Measurements from ENCODE around the gene MSH2. TPM values are rescaled to one million over a fixed set of nuclear protein-coding genes. Genes with fewer than 3 reads are reported as not detected.

Gene MSH2
- total RNA-seq, 4 donors from 2014 or later = 5.7 to 12.9 (median 8.5) TPM

- H3K27me3 ChIP-seq = no peaks in the 10 kb centered on the region
- no peaks in the 10 kb centered on the region for H3K9me3 ChIP-seq
- no peaks in the 10 kb centered on the region for H3K36me3 ChIP-seq
- TF ChIP-seq POLR2AphosphoS5 (IDR thresholded peaks at IDR 0.05) = no peak
- TF ChIP-seq POLR2A (IDR thresholded peaks at IDR 0.05) = no peak
- no peak for TF ChIP-seq EP300 (IDR thresholded peaks at IDR 0.05)
- no peak for TF ChIP-seq CTCF (IDR thresholded peaks at IDR 0.05)
- ATAC-seq = no peak
- H3K4me3 ChIP-seq = no peak overlapping the region
- no peaks in the 10 kb centered on the region for H3K4me1 ChIP-seq
- WGBS, 2 donors (ENCODE audit: low coverage in 1 of 2) = 94 to 96% methylated on average over 8 to 13 of the region's 16 CpGs
- H3K27ac ChIP-seq = no peak overlapping the region
Observed at GRCh38 chr2:47494267-47495130, 91.5 kb downstream of the MSH2 start.

- H3K4me3 ChIP-seq = no peak overlapping the region
- H3K9me3 ChIP-seq = peaks cover 0 to 6% (median 0%) of the 10 kb centered on the region in 3 donors
- 83% methylated on average over 2 to 5 of the region's 8 CpGs for WGBS, 2 donors (ENCODE audit: low coverage in 1 of 2)
- H3K4me1 ChIP-seq = no peaks in the 10 kb centered on the region
- no peak overlapping the region for H3K27ac ChIP-seq
- no peak for ATAC-seq
- TF ChIP-seq CTCF (IDR thresholded peaks at IDR 0.05) = no peak
- no peak for TF ChIP-seq POLR2AphosphoS5 (IDR thresholded peaks at IDR 0.05)
- TF ChIP-seq POLR2A (IDR thresholded peaks at IDR 0.05) = no peak
- no peak for TF ChIP-seq EP300 (IDR thresholded peaks at IDR 0.05)
- no peaks in the 10 kb centered on the region for H3K36me3 ChIP-seq
- no peaks in the 10 kb centered on the region for H3K27me3 ChIP-seq
Observed at GRCh38 chr2:47497843-47498460, 95.0 kb downstream of the MSH2 start.

- Histone ChIP-seq H3K27me3 (no peaks in the 10 kb centered on the region), H3K4me3 (no peak overlapping the region), H3K4me1 (no peaks in the 10 kb centered on the region), H3K27ac (no peak overlapping the region), H3K36me3 (no peaks in the 10 kb centered on the region), H3K9me3 (peaks cover 0 to 6% (median 0%) of the 10 kb centered on the region in 3 donors)
- 100% methylated on average over 3 of the region's 3 CpGs; no CpG with 5 or more reads in 1 of the 2 donors for WGBS, 2 donors (ENCODE audit: low coverage in 1 of 2)
- TF ChIP-seq POLR2AphosphoS5 (IDR thresholded peaks at IDR 0.05) (no peak), CTCF (IDR thresholded peaks at IDR 0.05) (no peak), EP300 (IDR thresholded peaks at IDR 0.05) (no peak), POLR2A (IDR thresholded peaks at IDR 0.05) (no peak)
- ATAC-seq = no peak
Observed at GRCh38 chr2:47499093-47499492, 96.1 kb downstream of the MSH2 start.

- Histone ChIP-seq H3K27ac (no peak overlapping the region), H3K36me3 (no peaks in the 10 kb centered on the region), H3K4me3 (no peak overlapping the region), H3K27me3 (no peaks in the 10 kb centered on the region), H3K9me3 (peaks cover 0 to 8% (median 0%) of the 10 kb centered on the region in 3 donors), H3K4me1 (no peaks in the 10 kb centered on the region)
- WGBS, 2 donors (ENCODE audit: low coverage in 1 of 2) = 76 to 80% methylated on average over 1 to 2 of the region's 7 CpGs
- TF ChIP-seq EP300 (IDR thresholded peaks at IDR 0.05) = no peak
- ATAC-seq = no peak
Observed at GRCh38 chr2:47499621-47500309, 96.8 kb downstream of the MSH2 start.

Measured in gastroesophageal sphincter (tissue), 4 donors.